ENCODE results near the gene PIBF1.
"Not testable (repeated sequence)": the region's sequence is repeated elsewhere in the genome, so short reads cannot be mapped to it uniquely, and the experiment has no call there.

The PIBF1 gene

DNA sequence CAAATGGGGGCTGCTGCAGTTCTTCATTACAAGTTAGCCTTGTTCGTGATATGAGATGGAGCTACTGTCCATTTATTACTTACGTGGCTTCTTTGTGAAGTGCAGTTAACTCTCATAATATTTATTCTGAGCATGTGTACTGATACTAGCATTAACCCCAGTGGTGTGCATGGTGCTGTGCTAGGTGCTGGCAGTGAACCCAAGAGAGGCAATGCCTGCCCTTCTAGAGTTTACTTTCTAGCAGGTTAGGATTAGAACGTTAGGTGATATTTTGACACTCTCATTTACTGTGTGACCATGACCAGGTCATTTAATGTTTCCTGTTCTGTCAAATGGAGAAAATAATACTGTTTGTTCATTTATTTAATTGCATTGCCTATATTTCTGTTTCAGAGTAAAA is 16.9 kb downstream of the PIBF1 start:
- Mint-ChIP-seq H3K36me3 (ENCODE audit: low read depth) (peaks cover 57% of the 10 kb centered on the region), H3K4me3 (no peak overlapping the region), H3K9me3 (peaks cover 7% of the 10 kb centered on the region), H3K27ac (no peak overlapping the region), H3K4me1 (ENCODE audit: low read depth) (peaks cover 13% of the 10 kb centered on the region), H3K27me3 (no peaks in the 10 kb centered on the region)
- intact Hi-C loops (cut with micrococcal nuclease), result no loop called here

DNA sequence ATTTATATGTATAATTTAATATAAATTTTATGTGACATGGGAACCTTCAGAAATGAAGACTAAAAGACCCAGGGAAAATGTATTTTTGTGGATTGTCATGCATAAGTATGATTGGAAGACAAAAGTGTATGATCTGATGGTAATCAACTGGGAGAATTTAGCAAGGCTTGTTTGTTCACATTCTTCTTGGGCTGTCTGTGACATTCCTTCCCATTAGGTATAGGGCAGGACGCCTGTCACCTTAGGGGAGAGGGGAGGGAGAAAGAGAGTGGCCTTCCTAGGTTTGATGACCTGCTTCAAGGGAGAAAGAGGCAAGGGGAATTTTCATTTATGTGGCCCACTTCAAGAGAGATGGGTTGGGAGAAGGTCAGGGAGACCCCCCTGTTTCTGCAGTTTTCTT is 22.4 kb downstream of the PIBF1 start:
- Mint-ChIP-seq H3K4me3 (no peak overlapping the region), H3K4me1 (ENCODE audit: low read depth) (peaks cover 18% of the 10 kb centered on the region), H3K9me3 (no peaks in the 10 kb centered on the region), H3K27me3 (no peaks in the 10 kb centered on the region), H3K27ac (no peak overlapping the region), H3K36me3 (ENCODE audit: low read depth) (peaks cover 57% of the 10 kb centered on the region)
- intact Hi-C loops (cut with micrococcal nuclease), result no loop called here

- intact Hi-C loops (cut with micrococcal nuclease), result no loop called here
- Mint-ChIP-seq H3K4me1 (ENCODE audit: low read depth) (peaks cover 16% of the 10 kb centered on the region), H3K27ac (no peak overlapping the region), H3K9me3 (no peaks in the 10 kb centered on the region), H3K4me3 (no peak overlapping the region), H3K36me3 (ENCODE audit: low read depth) (peaks cover 54% of the 10 kb centered on the region), H3K27me3 (no peaks in the 10 kb centered on the region)
These were observed 23.9 kb downstream of the PIBF1 start for GRCh38 chr13:72805676-72806346.

DNA sequence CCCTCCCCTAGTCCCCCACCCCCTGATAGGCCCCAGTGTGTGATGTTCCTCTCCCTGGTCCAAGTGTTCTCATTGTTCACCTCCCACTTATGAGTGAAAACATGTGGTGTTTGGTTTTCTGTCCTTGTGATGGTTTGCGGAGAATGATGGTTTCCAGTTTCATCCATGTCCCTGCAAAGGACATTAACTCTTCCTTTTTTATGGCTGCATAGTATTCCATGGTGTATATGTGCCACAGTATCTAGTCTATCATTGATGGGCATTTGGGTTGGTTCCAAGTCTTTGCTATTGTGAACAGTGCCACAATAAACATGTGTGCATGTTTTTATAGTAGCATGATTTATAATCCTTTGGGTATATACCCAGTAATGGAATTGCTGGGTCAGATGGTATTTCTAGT is 24.6 kb downstream of the PIBF1 start:
- H3K36me3 Mint-ChIP-seq (ENCODE audit: low read depth), result peaks cover 50% of the 10 kb centered on the region
- H3K27me3 Mint-ChIP-seq; H3K27ac Mint-ChIP-seq; H3K4me3 Mint-ChIP-seq; intact Hi-C loops (cut with micrococcal nuclease); H3K9me3 Mint-ChIP-seq: not testable (repeated sequence)
- peaks cover 13% of the 10 kb centered on the region for H3K4me1 Mint-ChIP-seq (ENCODE audit: low read depth)

- Mint-ChIP-seq H3K27ac (no peak overlapping the region), H3K27me3 (no peaks in the 10 kb centered on the region), H3K9me3 (no peaks in the 10 kb centered on the region), H3K36me3 (ENCODE audit: low read depth) (peaks cover 49% of the 10 kb centered on the region), H3K4me1 (ENCODE audit: low read depth) (peaks cover 6% of the 10 kb centered on the region), H3K4me3 (no peak overlapping the region)
- intact Hi-C loops (cut with micrococcal nuclease), result loop anchor here (2.0 kb wide), 1 partner anchor 900 kb away; no protein-coding TSS in a partner anchor
These were observed 27.1 kb downstream of the PIBF1 start for GRCh38 chr13:72808917-72809500.

DNA sequence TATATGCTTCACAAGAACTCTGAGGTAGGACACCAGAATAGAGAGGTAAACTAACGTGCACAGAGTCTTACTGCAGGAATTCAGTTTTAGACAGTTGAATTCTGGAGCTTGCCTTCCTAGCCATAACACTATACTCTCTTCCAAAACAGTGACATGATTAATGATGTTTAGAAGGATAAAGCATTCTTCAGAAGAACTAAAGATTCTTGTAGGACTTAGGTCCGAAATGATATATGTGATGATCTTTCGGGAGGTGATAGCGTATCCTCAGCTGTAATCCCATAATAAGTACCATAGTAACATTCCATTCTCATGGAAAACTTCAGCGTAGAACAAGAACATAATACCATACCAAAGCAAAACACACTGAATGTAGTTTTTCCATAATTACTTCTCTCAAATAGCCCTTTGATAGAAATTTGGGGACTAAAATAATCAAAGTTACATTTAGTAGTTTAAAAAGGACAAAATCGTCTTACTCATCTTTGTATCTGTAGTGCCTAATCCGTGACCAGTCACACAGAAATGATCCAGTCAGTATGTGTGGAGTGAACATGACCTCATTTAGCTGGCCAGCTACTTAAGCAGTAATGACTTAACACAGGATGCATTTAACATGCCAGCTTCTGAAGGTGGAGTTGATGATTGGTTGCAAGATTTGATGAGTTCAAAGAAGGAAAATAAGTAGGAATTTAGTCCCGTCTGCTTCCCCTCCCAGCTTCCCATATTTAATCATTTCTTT is 38.4 kb downstream of the PIBF1 start:
- Mint-ChIP-seq H3K9me3 (no peaks in the 10 kb centered on the region), H3K27ac (no peak overlapping the region)

GRCh38 chr13:72820898-72821279 is 39.0 kb downstream of the PIBF1 start:
- peaks cover 5% of the 10 kb centered on the region for H3K4me1 Mint-ChIP-seq (ENCODE audit: low read depth)
- H3K27me3 Mint-ChIP-seq, result no peaks in the 10 kb centered on the region
- H3K4me3 Mint-ChIP-seq, result no peak overlapping the region
- no peak overlapping the region for H3K27ac Mint-ChIP-seq
- no peaks in the 10 kb centered on the region for H3K9me3 Mint-ChIP-seq
- peaks cover 34% of the 10 kb centered on the region for H3K36me3 Mint-ChIP-seq (ENCODE audit: low read depth)
- intact Hi-C loops (cut with micrococcal nuclease), result no loop called here

More for the DNA sequence above, 38.4 kb downstream of the PIBF1 start:
- peaks cover 5% of the 10 kb centered on the region for H3K4me1 Mint-ChIP-seq (ENCODE audit: low read depth)
- H3K36me3 Mint-ChIP-seq (ENCODE audit: low read depth), result peaks cover 34% of the 10 kb centered on the region
- no peaks in the 10 kb centered on the region for H3K27me3 Mint-ChIP-seq
- no peak overlapping the region for H3K4me3 Mint-ChIP-seq
- intact Hi-C loops (cut with micrococcal nuclease), result no loop called here

GRCh38 chr13:72823081-72823480 is 41.1 kb downstream of the PIBF1 start:
- Mint-ChIP-seq H3K4me3 (no peak overlapping the region), H3K9me3 (no peaks in the 10 kb centered on the region), H3K36me3 (ENCODE audit: low read depth) (peaks cover 45% of the 10 kb centered on the region), H3K4me1 (ENCODE audit: low read depth) (peaks cover 5% of the 10 kb centered on the region), H3K27me3 (no peaks in the 10 kb centered on the region), H3K27ac (no peak overlapping the region)
- intact Hi-C loops (cut with micrococcal nuclease), result no loop called here

DNA sequence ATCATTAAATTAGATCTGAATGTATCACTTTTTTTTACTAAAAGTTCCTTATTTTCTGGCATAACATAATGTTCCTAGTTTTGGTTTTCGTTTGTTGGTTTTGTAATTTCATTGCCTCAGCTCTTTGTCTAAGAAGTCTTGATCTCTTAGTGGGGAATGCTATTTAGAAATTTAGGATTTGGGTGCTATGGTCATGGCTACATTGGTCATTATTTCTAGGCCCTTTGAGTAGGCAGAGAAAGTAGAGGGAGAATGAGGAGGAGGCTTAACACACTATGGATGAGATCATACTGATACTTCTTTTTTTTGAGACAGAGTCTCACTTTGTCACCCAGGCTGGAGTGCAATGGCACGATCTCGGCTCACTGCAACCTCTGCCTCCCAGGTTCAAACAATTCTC is 41.8 kb downstream of the PIBF1 start:
- H3K27me3 Mint-ChIP-seq, result no peaks in the 10 kb centered on the region
- H3K9me3 Mint-ChIP-seq, result no peaks in the 10 kb centered on the region
- H3K36me3 Mint-ChIP-seq (ENCODE audit: low read depth), result peaks cover 45% of the 10 kb centered on the region
- intact Hi-C loops (cut with micrococcal nuclease), result no loop called here
- peaks cover 5% of the 10 kb centered on the region for H3K4me1 Mint-ChIP-seq (ENCODE audit: low read depth)
- no peak overlapping the region for H3K27ac Mint-ChIP-seq
- H3K4me3 Mint-ChIP-seq, result no peak overlapping the region

DNA sequence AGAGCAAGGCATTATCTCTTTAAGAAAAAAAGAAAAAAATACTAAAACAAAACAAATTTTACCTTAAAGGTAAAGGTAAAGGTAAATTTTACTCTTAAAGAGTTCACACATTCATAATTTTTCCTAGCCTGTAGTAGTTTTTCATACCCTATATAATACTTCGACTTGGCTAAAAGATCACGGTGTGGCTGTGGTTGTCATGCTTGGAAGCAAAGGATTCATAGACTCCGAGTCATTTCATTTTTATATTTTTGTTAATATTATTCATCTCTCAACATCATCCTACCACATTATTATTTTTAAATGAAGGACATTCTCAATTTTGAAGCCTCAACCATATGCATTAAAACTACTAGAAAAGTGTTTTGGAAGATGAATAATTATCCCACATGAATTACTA is 52.7 kb downstream of the PIBF1 start:
- peaks cover 45% of the 10 kb centered on the region for H3K36me3 Mint-ChIP-seq (ENCODE audit: low read depth)
- intact Hi-C loops (cut with micrococcal nuclease), result no loop called here
- peaks cover 12% of the 10 kb centered on the region for H3K4me1 Mint-ChIP-seq (ENCODE audit: low read depth)

GRCh38 chr13:72839831-72840426 is 58.0 kb downstream of the PIBF1 start:
- Mint-ChIP-seq H3K27me3 (no peaks in the 10 kb centered on the region), H3K27ac (no peak overlapping the region), H3K9me3 (no peaks in the 10 kb centered on the region), H3K36me3 (ENCODE audit: low read depth) (peaks cover 31% of the 10 kb centered on the region), H3K4me3 (no peak overlapping the region), H3K4me1 (ENCODE audit: low read depth) (no peaks in the 10 kb centered on the region)
- intact Hi-C loops (cut with micrococcal nuclease), result loop anchor here (5.0 kb wide), 1 partner anchor 577 kb away; no protein-coding TSS in a partner anchor

More for the DNA sequence above, 52.7 kb downstream of the PIBF1 start:
- Mint-ChIP-seq H3K9me3 (no peaks in the 10 kb centered on the region), H3K4me3 (no peak overlapping the region), H3K27me3 (no peaks in the 10 kb centered on the region), H3K27ac (no peak overlapping the region)

DNA sequence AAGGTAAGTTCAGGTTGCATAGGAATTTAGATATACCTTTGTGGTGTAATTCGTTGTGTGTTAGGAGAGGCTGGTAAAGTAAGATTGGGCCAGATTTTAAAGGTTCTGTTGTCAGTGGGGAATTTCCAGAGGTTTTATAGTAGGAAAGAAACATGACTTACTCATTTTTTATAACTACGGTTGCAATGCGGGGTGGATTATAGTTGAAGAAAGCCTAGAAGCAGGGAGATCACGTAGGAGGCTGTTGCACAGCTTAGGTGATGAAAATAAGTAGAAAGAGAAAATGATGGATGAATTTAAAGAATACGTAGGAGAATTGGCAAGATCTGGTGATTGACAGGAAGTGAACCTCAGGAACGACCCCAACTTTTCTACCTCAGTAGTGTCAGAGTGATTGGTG is 61.1 kb downstream of the PIBF1 start:
- Mint-ChIP-seq H3K4me1 (ENCODE audit: low read depth) (no peaks in the 10 kb centered on the region), H3K4me3 (no peak overlapping the region), H3K9me3 (no peaks in the 10 kb centered on the region), H3K36me3 (ENCODE audit: low read depth) (peaks cover 50% of the 10 kb centered on the region), H3K27ac (no peak overlapping the region), H3K27me3 (no peaks in the 10 kb centered on the region)
- intact Hi-C loops (cut with micrococcal nuclease), result no loop called here

GRCh38 chr13:72845148-72845547 is 63.2 kb downstream of the PIBF1 start:
- H3K27me3 Mint-ChIP-seq; intact Hi-C loops (cut with micrococcal nuclease); H3K9me3 Mint-ChIP-seq; H3K27ac Mint-ChIP-seq; H3K4me1 Mint-ChIP-seq (ENCODE audit: low read depth); H3K4me3 Mint-ChIP-seq: not testable (repeated sequence)
- peaks cover 53% of the 10 kb centered on the region for H3K36me3 Mint-ChIP-seq (ENCODE audit: low read depth)

DNA sequence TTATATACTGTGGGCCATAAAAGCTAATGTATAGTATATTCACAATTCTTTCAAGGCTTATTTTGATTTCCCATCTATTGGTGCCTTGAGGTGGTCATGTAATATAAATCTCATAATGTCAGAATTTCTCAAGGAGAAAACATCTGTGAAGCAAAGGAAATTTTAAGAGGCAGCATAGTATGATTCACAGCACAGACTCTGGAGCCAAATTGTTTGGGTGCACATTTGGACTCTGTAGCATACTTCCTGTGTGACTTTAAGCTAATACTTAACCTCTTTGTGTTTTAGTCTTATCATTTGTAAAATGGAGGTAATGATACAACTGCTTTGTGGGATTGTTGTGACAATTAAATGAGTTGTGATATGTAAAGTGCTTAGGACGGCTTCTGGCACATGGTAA is 67.6 kb downstream of the PIBF1 start:
- Mint-ChIP-seq H3K27me3 (no peaks in the 10 kb centered on the region), H3K27ac (no peak overlapping the region), H3K4me3 (no peak overlapping the region), H3K4me1 (ENCODE audit: low read depth) (no peaks in the 10 kb centered on the region), H3K9me3 (no peaks in the 10 kb centered on the region), H3K36me3 (ENCODE audit: low read depth) (peaks cover 62% of the 10 kb centered on the region)
- intact Hi-C loops (cut with micrococcal nuclease), result no loop called here

Data from dendritic cell treated with granulocyte-macrophage colony-stimulating factor and Interleukin-4, amounts not matched to agents 40 ng/mL and 50 ng/mL, for 4 days (primary cell).